ENCODE data around the gene ZEB2. TPM values are rescaled to one million over a fixed set of nuclear protein-coding genes. Genes with fewer than 3 reads are reported as not detected.

ZEB2 gene
- total and polyA plus RNA-seq, 10 of the 15 experiments (the other 5 are each of a cell fraction or from before 2014, with no cell fraction given), result 0.14 to 3.2 (median 0.84) TPM

DNA sequence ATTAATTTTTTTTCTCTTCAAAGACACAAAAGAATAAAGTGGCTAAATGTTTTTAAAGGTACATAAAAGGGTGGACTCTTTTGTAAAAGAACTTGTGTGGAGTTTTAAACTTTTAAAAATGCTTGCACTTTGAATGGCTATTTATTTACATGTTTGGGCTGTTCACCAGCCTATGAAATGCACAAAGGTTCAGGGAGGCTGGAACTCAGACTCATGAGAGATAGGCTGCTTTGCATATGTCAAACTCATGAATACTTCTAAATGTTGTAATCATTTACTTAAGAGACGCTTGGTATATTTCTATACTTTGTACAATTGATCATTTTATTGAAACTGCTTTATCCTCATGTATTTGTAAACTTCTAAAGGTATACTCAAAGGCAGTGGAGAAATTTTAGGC lies 79.9 kb downstream of the ZEB2 start:
- H4K20me1 ChIP-seq (ENCODE audit: control insufficient read depth, insufficient read depth), result no peaks in the 10 kb centered on the region

More for the DNA sequence above, 79.9 kb downstream of the ZEB2 start:
- H3K4me1 ChIP-seq (ENCODE audit: control insufficient read depth, insufficient read depth, low read length), result no peaks in the 10 kb centered on the region
- no peaks in the 10 kb centered on the region for H3K9me3 ChIP-seq (replicated peaks; ENCODE audit: control insufficient read depth, insufficient read depth, low read length)
- no peak for TF ChIP-seq FOS (IDR thresholded peaks at IDR 0.05; ENCODE audit: borderline replicate concordance, extremely low read depth, insufficient read length)
- no peak for TF ChIP-seq HCFC1 (IDR thresholded peaks at IDR 0.05; ENCODE audit: low read length)
- TF ChIP-seq NRF1 (conservative IDR thresholded peaks at IDR 0.05; ENCODE audit: low read depth, low read length), result no peak
- TF ChIP-seq TARDBP (IDR thresholded peaks at IDR 0.05; ENCODE audit: borderline replicate concordance), result no peak
- TF ChIP-seq ATF7 (IDR thresholded peaks at IDR 0.05; ENCODE audit: low read depth), result no peak
- no peak for TF ChIP-seq POLR2A (IDR thresholded peaks at IDR 0.05; ENCODE audit: low read depth, low read length)
- TF ChIP-seq BMI1 (IDR thresholded peaks at IDR 0.05; ENCODE audit: borderline replicate concordance), result no peak
- no peak for TF ChIP-seq CBX3 (IDR thresholded peaks at IDR 0.05; ENCODE audit: borderline replicate concordance, low read depth)
- no peak for TF ChIP-seq SREBF1 (IDR thresholded peaks at IDR 0.05; ENCODE audit: low read length)
- TF ChIP-seq ZNF217 (IDR thresholded peaks at IDR 0.05), result no peak
- TF ChIP-seq, protein P1, sequence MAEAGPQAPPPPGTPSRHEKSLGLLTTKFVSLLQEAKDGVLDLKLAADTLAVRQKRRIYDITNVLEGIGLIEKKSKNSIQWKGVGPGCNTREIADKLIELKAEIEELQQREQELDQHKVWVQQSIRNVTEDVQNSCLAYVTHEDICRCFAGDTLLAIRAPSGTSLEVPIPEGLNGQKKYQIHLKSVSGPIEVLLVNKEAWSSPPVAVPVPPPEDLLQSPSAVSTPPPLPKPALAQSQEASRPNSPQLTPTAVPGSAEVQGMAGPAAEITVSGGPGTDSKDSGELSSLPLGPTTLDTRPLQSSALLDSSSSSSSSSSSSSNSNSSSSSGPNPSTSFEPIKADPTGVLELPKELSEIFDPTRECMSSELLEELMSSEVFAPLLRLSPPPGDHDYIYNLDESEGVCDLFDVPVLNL (IDR thresholded peaks at IDR 0.05; ENCODE audit: low read depth, low read length), result no peak
- TF ChIP-seq EZH2 (IDR thresholded peaks at IDR 0.05; ENCODE audit: borderline replicate concordance, control insufficient read depth, low read depth, low read length), result no peak
- no peak for TF ChIP-seq MYC (IDR thresholded peaks at IDR 0.05; ENCODE audit: insufficient read depth, insufficient read length, insufficient replicate concordance, low read length, severe bottlenecking)
- TF ChIP-seq SMAD1 (IDR thresholded peaks at IDR 0.05; ENCODE audit: low read depth, partially characterized antibody), result no peak
- TF ChIP-seq ZNF274 (IDR thresholded peaks at IDR 0.05; ENCODE audit: insufficient read depth, insufficient read length), result no peak
- no peak for TF ChIP-seq POLR2AphosphoS5 (IDR thresholded peaks at IDR 0.05; ENCODE audit: low read length)
- TF ChIP-seq MXI1 (IDR thresholded peaks at IDR 0.05; ENCODE audit: low read depth, low read length), result no peak
- TF ChIP-seq SIN3A (IDR thresholded peaks at IDR 0.05; ENCODE audit: low read depth, low read length), result no peak
- TF ChIP-seq SIX5 (IDR thresholded peaks at IDR 0.05; ENCODE audit: low read depth, low read length, severe bottlenecking), result no peak
- peaks cover 0 to 2% of the 10 kb centered on the region in 2 experiments; a peak in 1 of 4 replicates for H3K27me3 ChIP-seq (replicated peaks in 1 of 2; ENCODE audit: control insufficient read depth in 2 of 2, insufficient read depth in 2 of 2, low read length in 1 of 2)
- no peaks in the 10 kb centered on the region for H3K79me2 ChIP-seq (ENCODE audit: control insufficient read depth, insufficient read depth, low read length)
- in situ Hi-C loops (cut with MboI) (no loop called here), intact Hi-C loops (cut with micrococcal nuclease; ENCODE audit: unreplicated experiment) (loop anchor here (10.0 kb wide), 1 partner anchor 275 kb away; no protein-coding TSS in a partner anchor)
- H2AFZ ChIP-seq (ENCODE audit: control insufficient read depth, low read depth, low read length), result no peak overlapping the region
- H3K9ac ChIP-seq (ENCODE audit: control insufficient read depth, insufficient read depth, low read length), result no peak overlapping the region
- RAD21 ChIA-PET (ENCODE audit: unreplicated experiment), result interaction anchor here (1.4 kb wide), 1 partner anchor 9 kb away, joined by 3 read pairs; no protein-coding TSS in a partner anchor
- SMC1A ChIA-PET (ENCODE audit: uncharacterized antibody, unreplicated experiment), result interaction anchor here (0.8 to 0.9 kb wide), 3 partner anchors 9 to 174 kb away, joined by 3 read pairs; no protein-coding TSS in a partner anchor
- POLR2A ChIA-PET, result no interaction called here
- no peak overlapping the region for H3K27ac ChIP-seq (ENCODE audit: control insufficient read depth, insufficient read depth)
- no peak for FAIRE-seq
- DNase-seq (ENCODE audit: low read depth, low spot score), result no peak
- H3K4me3 ChIP-seq, result no peak overlapping the region
- WGBS (ENCODE audit: insufficient coverage, insufficient replicate concordance, low lambda C conversion rate, missing lambda C conversion rate), result 0% methylated on average over 1 of the region's 1 CpG
- H3K36me3 ChIP-seq (ENCODE audit: control insufficient read depth in 2 of 2, insufficient read depth in 2 of 2, low read length in 1 of 2), result no peaks in the 10 kb centered on the region
- CTCF ChIA-PET, result no interaction called here
- ATAC-seq, result no peak
- no peak overlapping the region for H3K4me2 ChIP-seq (ENCODE audit: control insufficient read depth, insufficient read depth)
- BruUV-seq (replicated peaks), result no TSS peak

Measured in GM12878 (cell line).